ENCODE results near the gene ZNF683.
A peak's percentile ranks its signal among the peaks of the same experiment; 100 is the strongest.

The ZNF683 gene

GRCh38 chr1:26410706-26411623 lies 38.4 kb upstream of the ZNF683 start, which contains the start of gene LIN28A:
Gene LIN28A, plus strand, starts transcription at chr1:26410817. Its CDS starts 75 bp downstream, at chr1:26410892.
- no peak for TF ChIP-seq CTCF (conservative IDR thresholded peaks at IDR 0.05; ENCODE audit: control insufficient read depth, insufficient read depth, low read depth, low read length)
- no peak for DNase-seq (ENCODE audit: low read depth)
- H3K4me3 ChIP-seq (ENCODE audit: control insufficient read depth, low read depth, low read length): no peak within 1 kb of the TSS

DNA sequence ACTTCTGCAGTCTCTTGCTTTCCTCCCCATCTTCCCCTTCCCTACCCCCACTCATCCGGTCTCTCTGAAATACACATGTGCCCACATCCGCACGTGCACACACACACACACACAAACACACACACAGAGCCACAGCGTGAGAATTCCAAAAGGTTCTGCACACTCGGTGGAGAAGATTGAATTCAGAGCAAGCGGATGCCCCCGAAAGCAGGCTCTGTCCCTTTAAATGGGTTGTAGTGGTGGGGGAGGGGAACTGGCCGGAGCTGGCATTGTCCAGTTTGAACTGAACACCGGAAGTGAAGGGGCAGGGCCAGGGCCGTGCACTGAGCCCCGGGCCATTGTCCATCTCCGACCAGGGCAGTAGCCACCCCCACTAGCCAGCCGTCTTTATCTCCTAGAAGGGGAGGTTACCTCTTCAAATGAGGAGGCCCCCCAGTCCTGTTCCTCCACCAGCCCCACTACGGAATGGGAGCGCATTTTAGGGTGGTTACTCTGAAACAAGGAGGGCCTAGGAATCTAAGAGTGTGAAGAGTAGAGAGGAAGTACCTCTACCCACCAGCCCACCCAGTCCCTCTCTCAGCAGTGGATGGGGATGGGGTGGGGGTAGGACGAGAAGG lies 36.7 kb upstream of the ZNF683 start:
- no peak for DNase-seq (ENCODE audit: low read depth)
- H3K4me3 ChIP-seq (ENCODE audit: control insufficient read depth, low read depth, low read length): no peak overlapping the region
- TF ChIP-seq CTCF (conservative IDR thresholded peaks at IDR 0.05; ENCODE audit: control insufficient read depth, insufficient read depth, low read depth, low read length): no peak

- DNase-seq (ENCODE audit: low read depth): peak; percentile 66
- no peak for TF ChIP-seq CTCF (conservative IDR thresholded peaks at IDR 0.05; ENCODE audit: control insufficient read depth, insufficient read depth, low read depth, low read length)
- H3K4me3 ChIP-seq (ENCODE audit: control insufficient read depth, low read depth, low read length): no peak overlapping the region
These were observed 36.1 kb upstream of the ZNF683 start for GRCh38 chr1:26408604-26409003.

DNA sequence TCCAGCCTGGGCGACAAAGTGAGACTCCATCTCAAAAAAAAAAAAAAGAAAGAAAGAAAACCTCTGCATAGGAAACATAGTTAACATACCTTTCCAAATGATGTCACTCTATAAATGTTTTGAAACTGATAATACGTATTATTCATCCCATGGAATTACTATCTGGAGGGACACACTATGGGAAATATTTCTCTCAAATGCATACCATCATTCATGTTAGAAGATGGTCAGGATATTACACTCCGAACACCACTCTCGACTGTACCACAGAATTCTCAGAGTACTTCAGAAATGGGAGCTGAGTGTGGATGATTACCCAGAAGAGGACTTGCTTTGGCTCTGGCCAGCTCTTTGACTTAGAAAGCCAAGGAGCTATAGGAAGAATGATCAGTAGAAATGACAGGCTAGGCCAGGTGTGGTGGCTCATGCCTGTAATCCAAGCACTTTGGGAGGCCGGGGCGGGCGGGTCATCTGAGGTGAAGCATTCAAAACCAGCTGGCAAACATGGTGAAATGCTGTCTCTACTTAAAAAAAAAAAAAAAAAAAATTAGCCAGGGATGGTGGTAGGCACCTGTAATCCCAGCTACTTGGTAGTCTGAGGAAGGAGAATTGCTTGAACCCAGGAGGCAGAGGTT lies 32.8 kb upstream of the ZNF683 start:
- no peak for TF ChIP-seq CTCF (conservative IDR thresholded peaks at IDR 0.05; ENCODE audit: control insufficient read depth, insufficient read depth, low read depth, low read length)
- DNase-seq (ENCODE audit: low read depth): no peak

DNA sequence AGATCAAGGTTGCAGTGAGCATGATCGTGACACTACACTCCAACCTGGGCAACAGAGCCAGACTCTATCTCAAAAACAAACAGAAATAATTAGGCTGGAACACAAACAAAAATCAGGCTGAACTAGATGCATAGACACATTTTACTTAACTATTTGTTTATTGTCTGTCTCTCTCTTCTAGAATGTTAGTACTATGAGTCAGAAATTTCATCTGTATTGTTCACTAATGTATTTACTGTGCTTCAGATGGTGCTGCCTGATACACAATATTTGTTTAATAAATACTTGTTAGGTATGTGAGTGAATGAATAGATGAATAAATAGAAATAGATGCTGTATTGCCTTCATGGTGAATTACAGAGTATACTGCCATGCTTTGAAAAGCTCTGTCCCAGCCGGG lies 32.1 kb upstream of the ZNF683 start:
- no peak for DNase-seq (ENCODE audit: low read depth)
- TF ChIP-seq CTCF (conservative IDR thresholded peaks at IDR 0.05; ENCODE audit: control insufficient read depth, insufficient read depth, low read depth, low read length): no peak
- no peak overlapping the region for H3K4me3 ChIP-seq (ENCODE audit: control insufficient read depth, low read depth, low read length)

More for the DNA sequence above, 32.8 kb upstream of the ZNF683 start:
- H3K4me3 ChIP-seq (ENCODE audit: control insufficient read depth, low read depth, low read length): no peak overlapping the region

DNA sequence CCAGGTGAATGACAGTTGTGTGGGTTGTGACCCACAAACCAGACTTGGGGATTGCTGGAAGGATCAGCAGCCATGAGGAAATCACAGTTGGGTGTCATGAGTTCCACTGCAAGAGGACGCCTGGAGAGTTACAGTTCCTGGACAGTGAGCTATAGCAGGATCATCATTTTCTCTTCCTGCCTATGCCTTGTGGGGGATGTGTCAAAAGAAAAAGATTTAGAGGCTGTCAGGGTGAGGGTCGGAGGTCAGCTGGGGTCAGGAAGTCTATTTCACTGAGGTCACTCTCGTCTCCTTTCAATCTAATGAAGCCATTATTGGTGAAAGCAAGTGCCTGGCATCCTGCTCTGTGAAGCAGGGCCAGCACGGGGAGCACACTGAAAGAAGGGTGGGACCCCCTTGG lies 31.1 kb upstream of the ZNF683 start:
- no peak for TF ChIP-seq CTCF (conservative IDR thresholded peaks at IDR 0.05; ENCODE audit: control insufficient read depth, insufficient read depth, low read depth, low read length)

More for the DNA sequence above, 31.1 kb upstream of the ZNF683 start:
- no peak for DNase-seq (ENCODE audit: low read depth)
- H3K4me3 ChIP-seq (ENCODE audit: control insufficient read depth, low read depth, low read length): no peak overlapping the region

Data from fibroblast of mammary gland (primary cell).